HepG2 (cell line): ENCODE measurements around the gene HRC. TPM values are rescaled to one million over a fixed set of nuclear protein-coding genes. Genes with fewer than 3 reads are reported as not detected.

ENCODE experiments used
- ATF7-NPFF ChIP-seq: sonication (generic); formaldehyde crosslinking; IDR thresholded peaks from 2 replicates; pipeline ENCODE4 v1.8.1; 2023; ENCODE audit warnings: mild to moderate bottlenecking, low read depth, missing genetic modification reagents, moderate library complexity
- GABPA ChIP-seq, 2 experiments: IDR thresholded peaks; 2 replicates each; pipeline ENCODE4 v1.6.1; 2011 to 2016; ENCODE audit warnings: low read depth in 2 of 2, low read length in 1 of 2, missing biosample characterization in 1 of 2, missing genetic modification characterization in 1 of 2
- HHEX ChIP-seq: IDR thresholded peaks from 2 replicates; pipeline ENCODE4 v1.6.1; 2016; ENCODE audit warnings: control low read depth
- HNRNPLL ChIP-seq: fragments of 200-400 bp; formaldehyde crosslinking; IDR thresholded peaks from 2 replicates; pipeline ENCODE4 v1.6.1; 2017; ENCODE audit warnings: mild to moderate bottlenecking, low read depth, low read length; ENCODE audit not compliant: poor library complexity, severe bottlenecking
- NR2F6 ChIP-seq, 2 experiments: IDR thresholded peaks; 2 replicates each; pipeline ENCODE4 v1.6.1; 2016; ENCODE audit warnings: antibody characterized with exemption in 1 of 2, mild to moderate bottlenecking in 1 of 2
- PAXIP1 ChIP-seq: sonication (generic); formaldehyde crosslinking; conservative IDR thresholded peaks from 2 replicates; pipeline ENCODE4 v1.4.0; 2020; ENCODE audit warnings: mild to moderate bottlenecking, missing genetic modification reagents, moderate library complexity
- POLR2A ChIP-seq, 2 experiments: IDR thresholded peaks; 2 replicates each; pipeline ENCODE4 v1.6.1; 2011; ENCODE audit warnings: low read depth in 2 of 2, low read length in 2 of 2, mild to moderate bottlenecking in 1 of 2, moderate library complexity in 1 of 2; ENCODE audit not compliant: insufficient read depth in 1 of 2
- TFDP2 ChIP-seq: sonication (generic); formaldehyde crosslinking; IDR thresholded peaks from 2 replicates; pipeline ENCODE4 v1.4.0; 2020; ENCODE audit warnings: missing genetic modification reagents
- polyA plus RNA-seq, 8 experiments: library from polyadenylated mRNA; depleted of rRNA in 3 of 8; stranded (reverse) in 7 of 8; unstranded in 1 of 8; fragments of >200 nt; fragmentation: Illumina TruSeq in 4 of 8; extraction: Trizol in 4 of 8; gene quantifications; 2 replicates each; pipeline versions ENCODE4 v1.2.1 to v1.2.3, GENCODE V29; 2011 to 2016; ENCODE audit warnings: low read depth in 4 of 8, missing spikeins in 1 of 8, mixed read lengths in 1 of 8; ENCODE audit not compliant: insufficient read depth in 1 of 8
- total RNA-seq, 5 experiments: library from RNA; depleted of rRNA; stranded (reverse); fragments of >200 nt; fragmentation: Illumina TruSeq; extraction: Trizol; gene quantifications; 2 replicates each; pipeline ENCODE4 v1.2.3, GENCODE V29; 2016; ENCODE audit warnings: low read depth in 1 of 5
- TF ChIP-seq, protein P1 (sequence below): sonication (generic); formaldehyde crosslinking; IDR thresholded peaks from 2 replicates; pipeline ENCODE4 v1.5.0; 2020; ENCODE audit warnings: mild to moderate bottlenecking, missing genetic modification reagents, borderline replicate concordance
- TF ChIP-seq, protein P2 (sequence below): sonication (generic); formaldehyde crosslinking; IDR thresholded peaks from 2 replicates; pipeline ENCODE4 v1.5.1; 2020; ENCODE audit warnings: missing genetic modification reagents, mild to moderate bottlenecking, borderline replicate concordance
- TF ChIP-seq, protein P3 (sequence below): sonication (generic); formaldehyde crosslinking; conservative IDR thresholded peaks from 2 replicates; pipeline ENCODE4 v1.4.0; 2020; ENCODE audit warnings: missing genetic modification reagents

HRC gene
- total and polyA plus RNA-seq, 2 of the 13 experiments (the other 11 are each of a cell fraction or from before 2014, with no cell fraction given), result 3.6 to 15.4 TPM

- TF ChIP-seq, protein P1, sequence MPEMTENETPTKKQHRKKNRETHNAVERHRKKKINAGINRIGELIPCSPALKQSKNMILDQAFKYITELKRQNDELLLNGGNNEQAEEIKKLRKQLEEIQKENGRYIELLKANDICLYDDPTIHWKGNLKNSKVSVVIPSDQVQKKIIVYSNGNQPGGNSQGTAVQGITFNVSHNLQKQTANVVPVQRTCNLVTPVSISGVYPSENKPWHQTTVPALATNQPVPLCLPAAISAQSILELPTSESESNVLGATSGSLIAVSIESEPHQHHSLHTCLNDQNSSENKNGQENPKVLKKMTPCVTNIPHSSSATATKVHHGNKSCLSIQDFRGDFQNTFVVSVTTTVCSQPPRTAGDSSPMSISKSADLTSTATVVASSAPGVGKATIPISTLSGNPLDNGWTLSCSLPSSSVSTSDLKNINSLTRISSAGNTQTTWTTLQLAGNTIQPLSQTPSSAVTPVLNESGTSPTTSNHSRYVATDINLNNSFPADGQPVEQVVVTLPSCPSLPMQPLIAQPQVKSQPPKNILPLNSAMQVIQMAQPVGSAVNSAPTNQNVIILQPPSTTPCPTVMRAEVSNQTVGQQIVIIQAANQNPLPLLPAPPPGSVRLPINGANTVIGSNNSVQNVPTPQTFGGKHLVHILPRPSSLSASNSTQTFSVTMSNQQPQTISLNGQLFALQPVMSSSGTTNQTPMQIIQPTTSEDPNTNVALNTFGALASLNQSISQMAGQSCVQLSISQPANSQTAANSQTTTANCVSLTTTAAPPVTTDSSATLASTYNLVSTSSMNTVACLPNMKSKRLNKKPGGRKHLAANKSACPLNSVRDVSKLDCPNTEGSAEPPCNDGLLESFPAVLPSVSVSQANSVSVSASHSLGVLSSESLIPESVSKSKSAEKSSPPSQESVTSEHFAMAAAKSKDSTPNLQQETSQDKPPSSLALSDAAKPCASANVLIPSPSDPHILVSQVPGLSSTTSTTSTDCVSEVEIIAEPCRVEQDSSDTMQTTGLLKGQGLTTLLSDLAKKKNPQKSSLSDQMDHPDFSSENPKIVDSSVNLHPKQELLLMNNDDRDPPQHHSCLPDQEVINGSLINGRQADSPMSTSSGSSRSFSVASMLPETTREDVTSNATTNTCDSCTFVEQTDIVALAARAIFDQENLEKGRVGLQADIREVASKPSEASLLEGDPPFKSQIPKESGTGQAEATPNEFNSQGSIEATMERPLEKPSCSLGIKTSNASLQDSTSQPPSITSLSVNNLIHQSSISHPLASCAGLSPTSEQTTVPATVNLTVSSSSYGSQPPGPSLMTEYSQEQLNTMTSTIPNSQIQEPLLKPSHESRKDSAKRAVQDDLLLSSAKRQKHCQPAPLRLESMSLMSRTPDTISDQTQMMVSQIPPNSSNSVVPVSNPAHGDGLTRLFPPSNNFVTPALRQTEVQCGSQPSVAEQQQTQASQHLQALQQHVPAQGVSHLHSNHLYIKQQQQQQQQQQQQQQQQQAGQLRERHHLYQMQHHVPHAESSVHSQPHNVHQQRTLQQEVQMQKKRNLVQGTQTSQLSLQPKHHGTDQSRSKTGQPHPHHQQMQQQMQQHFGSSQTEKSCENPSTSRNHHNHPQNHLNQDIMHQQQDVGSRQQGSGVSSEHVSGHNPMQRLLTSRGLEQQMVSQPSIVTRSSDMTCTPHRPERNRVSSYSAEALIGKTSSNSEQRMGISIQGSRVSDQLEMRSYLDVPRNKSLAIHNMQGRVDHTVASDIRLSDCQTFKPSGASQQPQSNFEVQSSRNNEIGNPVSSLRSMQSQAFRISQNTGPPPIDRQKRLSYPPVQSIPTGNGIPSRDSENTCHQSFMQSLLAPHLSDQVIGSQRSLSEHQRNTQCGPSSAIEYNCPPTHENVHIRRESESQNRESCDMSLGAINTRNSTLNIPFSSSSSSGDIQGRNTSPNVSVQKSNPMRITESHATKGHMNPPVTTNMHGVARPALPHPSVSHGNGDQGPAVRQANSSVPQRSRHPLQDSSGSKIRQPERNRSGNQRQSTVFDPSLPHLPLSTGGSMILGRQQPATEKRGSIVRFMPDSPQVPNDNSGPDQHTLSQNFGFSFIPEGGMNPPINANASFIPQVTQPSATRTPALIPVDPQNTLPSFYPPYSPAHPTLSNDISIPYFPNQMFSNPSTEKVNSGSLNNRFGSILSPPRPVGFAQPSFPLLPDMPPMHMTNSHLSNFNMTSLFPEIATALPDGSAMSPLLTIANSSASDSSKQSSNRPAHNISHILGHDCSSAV (CRISPR knock-in tag), result peak; percentile 55; the same call in 1 of the 2 replicates
- TF ChIP-seq GABPA (IDR thresholded peaks at IDR 0.05; ENCODE audit: low read depth, low read length), result peak; percentile 15; the same call in 1 of the 2 replicates
- TF ChIP-seq GABPA (CRISPR knock-in tag; IDR thresholded peaks at IDR 0.05; ENCODE audit: low read depth), result peak; percentile 38; the same call in 1 of the 2 replicates
- peak; percentile 17 to 80; a peak in 3 of 4 replicates for TF ChIP-seq POLR2A (IDR thresholded peaks at IDR 0.05; ENCODE audit: insufficient read depth in 1 of 2, low read depth in 2 of 2, low read length in 2 of 2)
- TF ChIP-seq, protein P2, sequence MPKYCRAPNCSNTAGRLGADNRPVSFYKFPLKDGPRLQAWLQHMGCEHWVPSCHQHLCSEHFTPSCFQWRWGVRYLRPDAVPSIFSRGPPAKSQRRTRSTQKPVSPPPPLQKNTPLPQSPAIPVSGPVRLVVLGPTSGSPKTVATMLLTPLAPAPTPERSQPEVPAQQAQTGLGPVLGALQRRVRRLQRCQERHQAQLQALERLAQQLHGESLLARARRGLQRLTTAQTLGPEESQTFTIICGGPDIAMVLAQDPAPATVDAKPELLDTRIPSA (CRISPR knock-in tag), result no peak
- peak; percentile 50; the same call in 1 of the 2 replicates for TF ChIP-seq PAXIP1
- TF ChIP-seq TFDP2 (CRISPR knock-in tag), result peak; percentile 95
- no peak for TF ChIP-seq HHEX (CRISPR knock-in tag)
- TF ChIP-seq, protein P3, sequence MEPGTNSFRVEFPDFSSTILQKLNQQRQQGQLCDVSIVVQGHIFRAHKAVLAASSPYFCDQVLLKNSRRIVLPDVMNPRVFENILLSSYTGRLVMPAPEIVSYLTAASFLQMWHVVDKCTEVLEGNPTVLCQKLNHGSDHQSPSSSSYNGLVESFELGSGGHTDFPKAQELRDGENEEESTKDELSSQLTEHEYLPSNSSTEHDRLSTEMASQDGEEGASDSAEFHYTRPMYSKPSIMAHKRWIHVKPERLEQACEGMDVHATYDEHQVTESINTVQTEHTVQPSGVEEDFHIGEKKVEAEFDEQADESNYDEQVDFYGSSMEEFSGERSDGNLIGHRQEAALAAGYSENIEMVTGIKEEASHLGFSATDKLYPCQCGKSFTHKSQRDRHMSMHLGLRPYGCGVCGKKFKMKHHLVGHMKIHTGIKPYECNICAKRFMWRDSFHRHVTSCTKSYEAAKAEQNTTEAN (CRISPR knock-in tag), result peak; percentile 98
- TF ChIP-seq NR2F6 (IDR thresholded peaks at IDR 0.05), result no peak
- peak; percentile 63; the same call in 1 of the 2 replicates for TF ChIP-seq NR2F6 (CRISPR knock-in tag; IDR thresholded peaks at IDR 0.05)
- TF ChIP-seq HNRNPLL, result peak; percentile 57
- peak; percentile 100 for TF ChIP-seq ATF7-NPFF
These were observed 27.3 kb downstream of the HRC start (continued) for GRCh38 chr19:49127674-49128544.
